NT2/D1 (cell line): ENCODE results near the gene ZACN.

ENCODE experiments used
- DNase-seq: peaks from one replicate; pipeline ENCODE4 v3.0.0-alpha.2; 2011; ENCODE audit warnings: low read depth, low spot score
- H3K27me3 ChIP-seq: 2 replicates; pipeline ENCODE4 v1.6.0; 2011; ENCODE audit warnings: mild to moderate bottlenecking; ENCODE audit not compliant: insufficient read length, insufficient read depth
- H3K36me3 ChIP-seq: 2 replicates; pipeline ENCODE4 v1.6.1; 2011; ENCODE audit warnings: mild to moderate bottlenecking, low read length, mixed read lengths; ENCODE audit not compliant: insufficient read depth, insufficient read length
- H3K4me1 ChIP-seq: 2 replicates; pipeline ENCODE4 v1.5.1; 2011; ENCODE audit not compliant: insufficient read depth, insufficient read length
- H3K4me3 ChIP-seq: 2 replicates; pipeline ENCODE4 v1.5.1; 2011; ENCODE audit warnings: low read depth; ENCODE audit not compliant: insufficient read length
- H3K9ac ChIP-seq: 2 replicates; pipeline ENCODE4 v1.6.0; 2011; ENCODE audit warnings: low read depth; ENCODE audit not compliant: insufficient read length
- H3K9me3 ChIP-seq: 2 replicates; pipeline ENCODE4 v1.5.1; 2011; ENCODE audit warnings: mild to moderate bottlenecking, low read length; ENCODE audit not compliant: insufficient read depth
- SUZ12 ChIP-seq: IDR thresholded peaks from 2 replicates; pipeline ENCODE4 v1.6.1; 2011; ENCODE audit not compliant: insufficient read length, insufficient read depth; ENCODE audit errors: extremely low read depth
- YY1 ChIP-seq: IDR thresholded peaks from 2 replicates; pipeline ENCODE4 v1.6.1; 2011; ENCODE audit not compliant: insufficient read length, insufficient read depth
- ZNF274 ChIP-seq: IDR thresholded peaks from 2 replicates; pipeline ENCODE4 v1.6.1; 2011; ENCODE audit warnings: mild to moderate bottlenecking, low read depth, low read length

Gene ZACN

GRCh38 chr17:76089680-76090516 lies 10.9 kb downstream of the ZACN start:
- DNase-seq, result no peak
- peaks cover 3% of the 10 kb centered on the region for H3K4me1 ChIP-seq
- no peaks in the 10 kb centered on the region for H3K27me3 ChIP-seq
- H3K4me3 ChIP-seq, result no peak overlapping the region
- H3K36me3 ChIP-seq, result peaks cover 95% of the 10 kb centered on the region
- H3K9me3 ChIP-seq, result no peaks in the 10 kb centered on the region
- no peak overlapping the region for H3K9ac ChIP-seq
- TF ChIP-seq YY1 (no peak), SUZ12 (no peak), ZNF274 (no peak)

GRCh38 chr17:76090517-76091129 lies 11.6 kb downstream of the ZACN start:
- DNase-seq, result no peak
- H3K36me3 ChIP-seq, result peaks cover 91% of the 10 kb centered on the region

GRCh38 chr17:76091526-76092286 lies 12.7 kb downstream of the ZACN start:
- no peaks in the 10 kb centered on the region for H3K27me3 ChIP-seq
- H3K9me3 ChIP-seq, result no peaks in the 10 kb centered on the region
- DNase-seq, result no peak
- no peak for TF ChIP-seq YY1
- no peak for TF ChIP-seq SUZ12
- H3K4me1 ChIP-seq, result peaks cover 3% of the 10 kb centered on the region
- H3K4me3 ChIP-seq, result no peak overlapping the region
- no peak overlapping the region for H3K9ac ChIP-seq
- peaks cover 91% of the 10 kb centered on the region for H3K36me3 ChIP-seq

More at GRCh38 chr17:76090517-76091129, 11.6 kb downstream of the ZACN start:
- Histone ChIP-seq H3K4me3 (no peak overlapping the region), H3K27me3 (no peaks in the 10 kb centered on the region), H3K9me3 (no peaks in the 10 kb centered on the region), H3K9ac (peak overlapping the region; percentile 56), H3K4me1 (peaks cover 3% of the 10 kb centered on the region)
- TF ChIP-seq YY1 (no peak), SUZ12 (no peak), ZNF274 (no peak)

GRCh38 chr17:76092526-76093413 lies 13.8 kb downstream of the ZACN start:
- Histone ChIP-seq H3K36me3 (peaks cover 89% of the 10 kb centered on the region), H3K27me3 (no peaks in the 10 kb centered on the region), H3K9me3 (no peaks in the 10 kb centered on the region), H3K9ac (no peak overlapping the region), H3K4me1 (peaks cover 3% of the 10 kb centered on the region), H3K4me3 (no peak overlapping the region)
- DNase-seq, result no peak
- TF ChIP-seq ZNF274, result no peak
- no peak for TF ChIP-seq YY1
- TF ChIP-seq SUZ12, result no peak

- H3K4me1 ChIP-seq, result peaks cover 2% of the 10 kb centered on the region
- H3K4me3 ChIP-seq, result no peak overlapping the region
- no peaks in the 10 kb centered on the region for H3K27me3 ChIP-seq
- H3K9ac ChIP-seq, result no peak overlapping the region
- no peak for DNase-seq
- no peaks in the 10 kb centered on the region for H3K9me3 ChIP-seq
- peaks cover 81% of the 10 kb centered on the region for H3K36me3 ChIP-seq
- TF ChIP-seq YY1, result no peak
- TF ChIP-seq ZNF274, result no peak
- no peak for TF ChIP-seq SUZ12
Observed at GRCh38 chr17:76094046-76094445, 15.1 kb downstream of the ZACN start.

GRCh38 chr17:76095943-76096342 lies 17.0 kb downstream of the ZACN start:
- no peak for DNase-seq
- no peak for TF ChIP-seq YY1
- TF ChIP-seq ZNF274, result no peak
- TF ChIP-seq SUZ12, result no peak
- H3K9ac ChIP-seq, result no peak overlapping the region
- H3K4me3 ChIP-seq, result no peak overlapping the region
- no peaks in the 10 kb centered on the region for H3K9me3 ChIP-seq
- H3K36me3 ChIP-seq, result peaks cover 79% of the 10 kb centered on the region
- H3K27me3 ChIP-seq, result no peaks in the 10 kb centered on the region
- no peaks in the 10 kb centered on the region for H3K4me1 ChIP-seq
